ENCODE data around the gene ELOVL7.

ELOVL7 gene

GRCh38 chr5:60852317-60852716 is 8.2 kb upstream of the ELOVL7 start:
- no peak for DNase-seq (ENCODE audit: extremely low spot score)
- CTCF ChIA-PET: interaction anchor here (1.2 kb wide), 1 partner anchor 8 kb away, joined by 4 read pairs; the partner anchor contains the start of gene ELOVL7
- POLR2A ChIA-PET: no interaction called here
- TF ChIP-seq CTCF (IDR thresholded peaks at IDR 0.05; ENCODE audit: control extremely low read depth, extremely low read depth, low read depth, missing control alignments): no peak

- ChIA-PET CTCF (no interaction called here), POLR2A (no interaction called here)
- TF ChIP-seq CTCF (IDR thresholded peaks at IDR 0.05; ENCODE audit: control extremely low read depth, extremely low read depth, low read depth, missing control alignments): no peak
- DNase-seq (ENCODE audit: extremely low spot score): no peak
Measured at GRCh38 chr5:60851626-60852025, 7.6 kb upstream of the ELOVL7 start.

DNA sequence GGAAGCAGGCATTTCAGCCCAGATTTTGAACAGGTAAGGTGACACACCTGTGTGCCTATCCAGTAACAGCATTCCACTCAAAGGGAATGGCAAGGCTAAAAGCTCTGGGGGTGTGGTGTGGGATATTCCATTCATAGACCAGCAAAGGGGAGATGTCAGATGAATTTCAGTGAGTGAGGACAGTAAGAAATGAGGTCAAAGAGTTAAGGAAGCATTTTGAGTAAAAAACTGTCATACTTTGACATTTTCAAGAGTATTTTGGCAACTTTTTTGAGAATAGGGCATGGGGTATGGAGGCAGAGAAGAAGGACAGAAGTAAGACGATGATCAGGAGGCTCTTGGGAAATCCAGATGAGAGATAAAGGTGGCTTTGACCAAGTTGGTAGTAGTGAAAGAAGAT is 2.2 kb upstream of the ELOVL7 start:
- DNase-seq (ENCODE audit: extremely low spot score): no peak
- ChIA-PET CTCF (no interaction called here), POLR2A (no interaction called here)
- no peak for TF ChIP-seq CTCF (IDR thresholded peaks at IDR 0.05; ENCODE audit: control extremely low read depth, extremely low read depth, low read depth, missing control alignments)

- TF ChIP-seq CTCF (IDR thresholded peaks at IDR 0.05; ENCODE audit: control extremely low read depth, extremely low read depth, low read depth, missing control alignments): no peak
- POLR2A ChIA-PET: no interaction called here
- CTCF ChIA-PET: interaction anchor here (1.1 to 1.4 kb wide), 2 partner anchors 9 to 11 kb away, joined by 3 to 4 read pairs; no protein-coding TSS in a partner anchor
- DNase-seq (ENCODE audit: extremely low spot score): peak; percentile 28
Measured at GRCh38 chr5:60843386-60843935, 608 bp downstream of the ELOVL7 start.

- TF ChIP-seq CTCF (IDR thresholded peaks at IDR 0.05; ENCODE audit: control extremely low read depth, extremely low read depth, low read depth, missing control alignments): no peak
- no peak for DNase-seq (ENCODE audit: extremely low spot score)
- ChIA-PET POLR2A (no interaction called here), CTCF (interaction anchor here (1.1 kb wide), 1 partner anchor 10 kb away, joined by 3 read pairs; no protein-coding TSS in a partner anchor)
Measured at GRCh38 chr5:60842871-60843385, 1.1 kb downstream of the ELOVL7 start.

- ChIA-PET CTCF (no interaction called here), POLR2A (no interaction called here)
- TF ChIP-seq CTCF (IDR thresholded peaks at IDR 0.05; ENCODE audit: control extremely low read depth, extremely low read depth, low read depth, missing control alignments): no peak
- no peak for DNase-seq (ENCODE audit: extremely low spot score)
Measured at GRCh38 chr5:60841361-60841760, 2.7 kb downstream of the ELOVL7 start.
